Measurements from ENCODE around the gene LMAN1.

LMAN1 gene

DNA sequence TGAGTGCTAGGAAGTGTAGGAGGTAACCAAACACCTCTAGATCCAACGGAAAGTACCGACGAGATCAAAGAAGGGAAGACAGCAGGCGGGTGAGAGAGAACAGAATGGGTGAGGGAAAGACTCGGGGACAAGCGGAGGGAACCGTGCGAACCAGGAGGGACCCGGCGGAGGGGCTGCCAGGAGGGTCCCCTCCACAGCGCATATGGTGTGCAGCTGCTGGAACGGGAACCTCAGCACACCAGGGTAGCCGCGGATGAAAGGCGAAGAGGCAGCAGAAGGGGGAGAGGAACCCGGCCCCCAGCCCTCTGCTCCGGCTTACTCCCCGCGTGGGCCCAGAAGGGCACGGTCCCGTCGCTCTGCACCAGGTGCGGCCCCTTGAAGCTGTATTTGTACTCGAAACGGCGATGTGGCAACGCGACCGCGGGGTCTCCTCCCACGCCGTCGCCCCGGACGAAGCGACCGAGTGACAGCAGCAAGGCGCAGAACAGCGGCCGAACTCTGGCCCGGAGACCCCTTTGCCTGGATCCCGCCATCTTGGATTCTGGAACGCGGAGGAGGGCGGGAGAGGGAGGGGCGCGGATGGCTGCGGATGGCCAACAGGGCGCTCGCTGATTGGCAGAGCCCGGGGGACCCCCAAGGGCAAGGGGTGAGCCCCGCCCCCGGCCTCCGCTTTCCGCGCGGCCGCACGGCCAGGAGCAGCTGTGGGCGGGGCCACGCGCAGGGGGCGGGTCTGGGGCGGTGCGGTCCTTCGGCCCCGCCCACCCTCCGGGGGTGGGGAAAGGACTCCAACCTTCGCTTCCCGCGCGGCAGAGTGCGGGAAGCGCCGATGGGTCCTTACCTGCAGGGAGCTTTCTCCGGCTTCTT, at the start of gene LMAN1 (continued):
- TF ChIP-seq, protein P1, sequence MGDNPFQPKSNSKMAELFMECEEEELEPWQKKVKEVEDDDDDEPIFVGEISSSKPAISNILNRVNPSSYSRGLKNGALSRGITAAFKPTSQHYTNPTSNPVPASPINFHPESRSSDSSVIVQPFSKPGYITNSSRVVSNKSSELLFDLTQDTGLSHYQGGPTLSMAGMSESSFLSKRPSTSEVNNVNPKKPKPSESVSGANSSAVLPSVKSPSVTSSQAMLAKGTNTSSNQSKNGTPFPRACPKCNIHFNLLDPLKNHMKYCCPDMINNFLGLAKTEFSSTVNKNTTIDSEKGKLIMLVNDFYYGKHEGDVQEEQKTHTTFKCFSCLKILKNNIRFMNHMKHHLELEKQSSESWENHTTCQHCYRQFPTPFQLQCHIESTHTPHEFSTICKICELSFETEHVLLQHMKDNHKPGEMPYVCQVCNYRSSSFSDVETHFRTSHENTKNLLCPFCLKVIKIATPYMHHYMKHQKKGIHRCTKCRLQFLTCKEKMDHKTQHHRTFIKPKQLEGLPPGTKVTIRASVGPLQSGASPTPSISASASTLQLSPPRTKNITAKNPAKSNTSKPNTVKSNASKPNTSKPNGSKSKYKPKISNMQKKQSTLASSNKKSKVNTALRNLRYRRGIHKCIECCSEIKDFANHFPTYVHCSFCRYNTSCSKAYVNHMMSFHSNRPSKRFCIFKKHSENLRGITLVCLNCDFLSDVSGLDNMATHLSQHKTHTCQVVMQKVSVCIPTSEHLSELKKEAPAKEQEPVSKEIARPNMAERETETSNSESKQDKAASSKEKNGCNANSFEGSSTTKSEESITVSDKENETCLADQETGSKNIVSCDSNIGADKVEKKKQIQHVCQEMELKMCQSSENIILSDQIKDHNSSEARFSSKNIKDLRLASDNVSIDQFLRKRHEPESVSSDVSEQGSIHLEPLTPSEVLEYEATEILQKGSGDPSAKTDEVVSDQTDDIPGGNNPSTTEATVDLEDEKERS (tag by site-specific recombination; IDR thresholded peaks at IDR 0.05): no peak
- no peak for TF ChIP-seq OVOL3 (tag by site-specific recombination; IDR thresholded peaks at IDR 0.05)
- no peak for TF ChIP-seq ZNF426 (tag by site-specific recombination; IDR thresholded peaks at IDR 0.05)
- TF ChIP-seq, protein P2, sequence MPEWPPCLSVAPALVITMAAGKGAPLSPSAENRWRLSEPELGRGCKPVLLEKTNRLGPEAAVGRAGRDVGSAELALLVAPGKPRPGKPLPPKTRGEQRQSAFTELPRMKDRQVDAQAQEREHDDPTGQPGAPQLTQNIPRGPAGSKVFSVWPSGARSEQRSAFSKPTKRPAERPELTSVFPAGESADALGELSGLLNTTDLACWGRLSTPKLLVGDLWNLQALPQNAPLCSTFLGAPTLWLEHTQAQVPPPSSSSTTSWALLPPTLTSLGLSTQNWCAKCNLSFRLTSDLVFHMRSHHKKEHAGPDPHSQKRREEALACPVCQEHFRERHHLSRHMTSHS (tag by site-specific recombination; IDR thresholded peaks at IDR 0.05): no peak
- TF ChIP-seq ZNF530 (tag by site-specific recombination; IDR thresholded peaks at IDR 0.05; ENCODE audit: low read depth): no peak
- no peak for TF ChIP-seq ZNF112 (tag by site-specific recombination; IDR thresholded peaks at IDR 0.05)
- TF ChIP-seq ZNF660 (tag by site-specific recombination; IDR thresholded peaks at IDR 0.05): no peak
- TF ChIP-seq ZNF23 (tag by site-specific recombination; IDR thresholded peaks at IDR 0.05; ENCODE audit: borderline replicate concordance): no peak
- TF ChIP-seq, protein P3, sequence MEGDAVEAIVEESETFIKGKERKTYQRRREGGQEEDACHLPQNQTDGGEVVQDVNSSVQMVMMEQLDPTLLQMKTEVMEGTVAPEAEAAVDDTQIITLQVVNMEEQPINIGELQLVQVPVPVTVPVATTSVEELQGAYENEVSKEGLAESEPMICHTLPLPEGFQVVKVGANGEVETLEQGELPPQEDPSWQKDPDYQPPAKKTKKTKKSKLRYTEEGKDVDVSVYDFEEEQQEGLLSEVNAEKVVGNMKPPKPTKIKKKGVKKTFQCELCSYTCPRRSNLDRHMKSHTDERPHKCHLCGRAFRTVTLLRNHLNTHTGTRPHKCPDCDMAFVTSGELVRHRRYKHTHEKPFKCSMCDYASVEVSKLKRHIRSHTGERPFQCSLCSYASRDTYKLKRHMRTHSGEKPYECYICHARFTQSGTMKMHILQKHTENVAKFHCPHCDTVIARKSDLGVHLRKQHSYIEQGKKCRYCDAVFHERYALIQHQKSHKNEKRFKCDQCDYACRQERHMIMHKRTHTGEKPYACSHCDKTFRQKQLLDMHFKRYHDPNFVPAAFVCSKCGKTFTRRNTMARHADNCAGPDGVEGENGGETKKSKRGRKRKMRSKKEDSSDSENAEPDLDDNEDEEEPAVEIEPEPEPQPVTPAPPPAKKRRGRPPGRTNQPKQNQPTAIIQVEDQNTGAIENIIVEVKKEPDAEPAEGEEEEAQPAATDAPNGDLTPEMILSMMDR (tag by site-specific recombination; IDR thresholded peaks at IDR 0.05): no peak
- no peak for TF ChIP-seq ZNF785 (tag by site-specific recombination; IDR thresholded peaks at IDR 0.05)
- TF ChIP-seq, protein P4, sequence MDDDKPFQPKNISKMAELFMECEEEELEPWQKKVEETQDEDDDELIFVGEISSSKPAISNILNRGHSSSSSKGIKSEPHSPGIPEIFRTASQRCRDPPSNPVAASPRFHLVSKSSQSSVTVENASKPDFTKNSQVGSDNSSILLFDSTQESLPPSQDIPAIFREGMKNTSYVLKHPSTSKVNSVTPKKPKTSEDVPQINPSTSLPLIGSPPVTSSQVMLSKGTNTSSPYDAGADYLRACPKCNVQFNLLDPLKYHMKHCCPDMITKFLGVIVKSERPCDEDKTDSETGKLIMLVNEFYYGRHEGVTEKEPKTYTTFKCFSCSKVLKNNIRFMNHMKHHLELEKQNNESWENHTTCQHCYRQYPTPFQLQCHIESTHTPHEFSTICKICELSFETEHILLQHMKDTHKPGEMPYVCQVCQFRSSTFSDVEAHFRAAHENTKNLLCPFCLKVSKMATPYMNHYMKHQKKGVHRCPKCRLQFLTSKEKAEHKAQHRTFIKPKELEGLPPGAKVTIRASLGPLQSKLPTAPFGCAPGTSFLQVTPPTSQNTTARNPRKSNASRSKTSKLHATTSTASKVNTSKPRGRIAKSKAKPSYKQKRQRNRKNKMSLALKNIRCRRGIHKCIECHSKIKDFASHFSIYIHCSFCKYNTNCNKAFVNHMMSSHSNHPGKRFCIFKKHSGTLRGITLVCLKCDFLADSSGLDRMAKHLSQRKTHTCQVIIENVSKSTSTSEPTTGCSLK (tag by site-specific recombination; IDR thresholded peaks at IDR 0.05): no peak
- no peak for TF ChIP-seq ZNF10 (tag by site-specific recombination; IDR thresholded peaks at IDR 0.05)
- TF ChIP-seq SP3 (tag by site-specific recombination; IDR thresholded peaks at IDR 0.05): peak; percentile 95
- TF ChIP-seq GLIS1 (tag by site-specific recombination; IDR thresholded peaks at IDR 0.05): peak; percentile 72; the same call in 1 of the 2 replicates
- no peak for TF ChIP-seq ZNF521 (tag by site-specific recombination; IDR thresholded peaks at IDR 0.05)
- no peak for TF ChIP-seq ZNF202 (tag by site-specific recombination; IDR thresholded peaks at IDR 0.05; ENCODE audit: borderline replicate concordance)
- TF ChIP-seq ZNF114 (tag by site-specific recombination; IDR thresholded peaks at IDR 0.05): no peak
- TF ChIP-seq ZFP69B (tag by site-specific recombination; IDR thresholded peaks at IDR 0.05): peak; percentile 66; the same call in 1 of the 2 replicates
- no peak for TF ChIP-seq ZNF626 (tag by site-specific recombination; IDR thresholded peaks at IDR 0.05)
- TF ChIP-seq ZNF146 (tag by site-specific recombination; IDR thresholded peaks at IDR 0.05): no peak
- TF ChIP-seq ZNF140 (tag by site-specific recombination; IDR thresholded peaks at IDR 0.05): no peak
- TF ChIP-seq ZBTB8A (tag by site-specific recombination; IDR thresholded peaks at IDR 0.05): no peak
- TF ChIP-seq, protein P5, sequence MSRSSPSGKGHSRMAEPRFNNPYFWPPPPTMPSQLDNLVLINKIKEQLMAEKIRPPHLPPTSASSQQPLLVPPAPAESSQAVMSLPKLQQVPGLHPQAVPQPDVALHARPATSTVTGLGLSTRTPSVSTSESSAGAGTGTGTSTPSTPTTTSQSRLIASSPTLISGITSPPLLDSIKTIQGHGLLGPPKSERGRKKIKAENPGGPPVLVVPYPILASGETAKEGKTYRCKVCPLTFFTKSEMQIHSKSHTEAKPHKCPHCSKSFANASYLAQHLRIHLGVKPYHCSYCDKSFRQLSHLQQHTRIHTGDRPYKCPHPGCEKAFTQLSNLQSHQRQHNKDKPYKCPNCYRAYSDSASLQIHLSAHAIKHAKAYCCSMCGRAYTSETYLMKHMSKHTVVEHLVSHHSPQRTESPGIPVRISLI (tag by site-specific recombination; IDR thresholded peaks at IDR 0.05): no peak
- no peak for TF ChIP-seq ZNF341 (tag by site-specific recombination; IDR thresholded peaks at IDR 0.05; ENCODE audit: low read depth)
- peak; percentile 94 for TF ChIP-seq ZXDB (tag by site-specific recombination; IDR thresholded peaks at IDR 0.05)
- TF ChIP-seq, protein P6, sequence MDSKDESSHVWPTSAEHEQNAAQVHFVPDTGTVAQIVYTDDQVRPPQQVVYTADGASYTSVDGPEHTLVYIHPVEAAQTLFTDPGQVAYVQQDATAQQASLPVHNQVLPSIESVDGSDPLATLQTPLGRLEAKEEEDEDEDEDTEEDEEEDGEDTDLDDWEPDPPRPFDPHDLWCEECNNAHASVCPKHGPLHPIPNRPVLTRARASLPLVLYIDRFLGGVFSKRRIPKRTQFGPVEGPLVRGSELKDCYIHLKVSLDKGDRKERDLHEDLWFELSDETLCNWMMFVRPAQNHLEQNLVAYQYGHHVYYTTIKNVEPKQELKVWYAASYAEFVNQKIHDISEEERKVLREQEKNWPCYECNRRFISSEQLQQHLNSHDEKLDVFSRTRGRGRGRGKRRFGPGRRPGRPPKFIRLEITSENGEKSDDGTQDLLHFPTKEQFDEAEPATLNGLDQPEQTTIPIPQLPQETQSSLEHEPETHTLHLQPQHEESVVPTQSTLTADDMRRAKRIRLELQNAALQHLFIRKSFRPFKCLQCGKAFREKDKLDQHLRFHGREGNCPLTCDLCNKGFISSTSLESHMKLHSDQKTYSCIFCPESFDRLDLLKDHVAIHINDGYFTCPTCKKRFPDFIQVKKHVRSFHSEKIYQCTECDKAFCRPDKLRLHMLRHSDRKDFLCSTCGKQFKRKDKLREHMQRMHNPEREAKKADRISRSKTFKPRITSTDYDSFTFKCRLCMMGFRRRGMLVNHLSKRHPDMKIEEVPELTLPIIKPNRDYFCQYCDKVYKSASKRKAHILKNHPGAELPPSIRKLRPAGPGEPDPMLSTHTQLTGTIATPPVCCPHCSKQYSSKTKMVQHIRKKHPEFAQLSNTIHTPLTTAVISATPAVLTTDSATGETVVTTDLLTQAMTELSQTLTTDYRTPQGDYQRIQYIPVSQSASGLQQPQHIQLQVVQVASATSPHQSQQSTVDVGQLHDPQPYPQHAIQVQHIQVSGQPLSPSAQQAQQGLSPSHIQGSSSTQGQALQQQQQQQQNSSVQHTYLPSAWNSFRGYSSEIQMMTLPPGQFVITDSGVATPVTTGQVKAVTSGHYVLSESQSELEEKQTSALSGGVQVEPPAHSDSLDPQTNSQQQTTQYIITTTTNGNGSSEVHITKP (tag by site-specific recombination; IDR thresholded peaks at IDR 0.05): peak; percentile 71
- peak; percentile 33 for TF ChIP-seq ZBTB17 (tag by site-specific recombination; IDR thresholded peaks at IDR 0.05)
